NCI-H187 treated with DMSO at 0.1 percent for 48 hours (cell line): ENCODE data around the gene RTN3.
"Not testable (repeated sequence)": the region's sequence is repeated elsewhere in the genome, so short reads cannot be mapped to it uniquely, and the experiment has no call there.

Experiments
- DNase-seq: peaks from one replicate; lab custom pipeline; 2025; lab: John Stamatoyannopoulos, UW

Gene RTN3

GRCh38 chr11:63683133-63683991, 2.1 kb downstream of the RTN3 start:
- no peak for DNase-seq

GRCh38 chr11:63685158-63685721, 3.9 kb downstream of the RTN3 start:
- not testable (repeated sequence) for DNase-seq

GRCh38 chr11:63686926-63687325, 5.6 kb downstream of the RTN3 start:
- DNase-seq = no peak

GRCh38 chr11:63687845-63688244, 6.5 kb downstream of the RTN3 start:
- DNase-seq = no peak

GRCh38 chr11:63694596-63694995, 13.3 kb downstream of the RTN3 start:
- no peak for DNase-seq

- DNase-seq = no peak
Measured at GRCh38 chr11:63698976-63699733, 17.9 kb downstream of the RTN3 start.

- DNase-seq = no peak
Measured at GRCh38 chr11:63699896-63700295, 18.6 kb downstream of the RTN3 start.

- no peak for DNase-seq
Measured at GRCh38 chr11:63705526-63705925, 24.2 kb downstream of the RTN3 start.

- no peak for DNase-seq
Measured at GRCh38 chr11:63708764-63709163, 27.5 kb downstream of the RTN3 start.

- DNase-seq = no peak
Measured at GRCh38 chr11:63709336-63709884, 28.1 kb downstream of the RTN3 start.

GRCh38 chr11:63710476-63711217, 29.3 kb downstream of the RTN3 start:
- no peak for DNase-seq

- DNase-seq = no peak
Measured at GRCh38 chr11:63711838-63712237, 30.5 kb downstream of the RTN3 start.

GRCh38 chr11:63713766-63714165, 32.5 kb downstream of the RTN3 start:
- DNase-seq = no peak

- no peak for DNase-seq
Measured at GRCh38 chr11:63716046-63716445, 34.7 kb downstream of the RTN3 start.

- no peak for DNase-seq
Measured at GRCh38 chr11:63719001-63719400, 37.7 kb downstream of the RTN3 start.

GRCh38 chr11:63719987-63720386, 38.7 kb downstream of the RTN3 start:
- DNase-seq = no peak

GRCh38 chr11:63720611-63721010, 39.3 kb downstream of the RTN3 start:
- no peak for DNase-seq

GRCh38 chr11:63729326-63729725, 48.0 kb downstream of the RTN3 start:
- DNase-seq = no peak

- no peak for DNase-seq
Measured at GRCh38 chr11:63736864-63737263, 55.6 kb downstream of the RTN3 start.

- DNase-seq = no peak
Measured at GRCh38 chr11:63737718-63738117, 56.4 kb downstream of the RTN3 start.

GRCh38 chr11:63738720-63739360, 57.5 kb downstream of the RTN3 start:
- DNase-seq = peak; percentile 8
